CD14-positive monocyte (primary cell): Measurements from ENCODE around the gene SMURF1. TPM values are rescaled to one million over a fixed set of nuclear protein-coding genes. Genes with fewer than 3 reads are reported as not detected.

Experiments
- DNase-seq, 3 donors: peaks; one replicate each; pipeline ENCODE4 v3.0.0-alpha.2; 2011 to 2022
- H2AFZ ChIP-seq: 2 replicates; pipeline ENCODE4 v1.6.0; 2012; ENCODE audit warnings: mild to moderate bottlenecking, low read depth, low read length, inconsistent platforms; ENCODE audit not compliant: insufficient read depth, poor library complexity, severe bottlenecking
- H3K27ac ChIP-seq, 2 donors: 1 replicate in 1 of 2; 2 replicates in 1 of 2; pipeline ENCODE4 v1.5.1; 2012 to 2013; ENCODE audit warnings: low read length in 2 of 2, control low read depth in 1 of 2, inconsistent platforms in 1 of 2, low read depth in 1 of 2, mild to moderate bottlenecking in 1 of 2
- H3K27me3 ChIP-seq, 2 donors: one replicate each; pipeline versions ENCODE4 v1.6.0 to v1.6.1; 2011 to 2013; ENCODE audit warnings: low read length in 2 of 2; ENCODE audit not compliant: control insufficient read depth in 2 of 2, insufficient read depth in 2 of 2
- H3K36me3 ChIP-seq, 2 donors: replicated peaks in 1 of 2; 1 replicate in 1 of 2; 2 replicates in 1 of 2; pipeline versions ENCODE4 v1.5.1 to v1.6.1; 2012 to 2013; ENCODE audit warnings: low read length in 2 of 2, control low read depth in 1 of 2, inconsistent platforms in 1 of 2, mild to moderate bottlenecking in 1 of 2; ENCODE audit not compliant: insufficient read depth in 2 of 2, control insufficient read depth in 1 of 2
- H3K4me1 ChIP-seq, 2 donors: 1 replicate in 1 of 2; 2 replicates in 1 of 2; pipeline versions ENCODE4 v1.5.1 to v1.6.1; 2012 to 2013; ENCODE audit warnings: low read length in 2 of 2, control low read depth in 1 of 2, inconsistent platforms in 1 of 2, mild to moderate bottlenecking in 1 of 2, moderate library complexity in 1 of 2; ENCODE audit not compliant: insufficient read depth in 2 of 2, control insufficient read depth in 1 of 2
- H3K4me2 ChIP-seq: replicated peaks from 2 replicates; pipeline ENCODE3; 2012; ENCODE audit warnings: low read length, moderate library complexity, mild to moderate bottlenecking; ENCODE audit not compliant: poor library complexity, severe bottlenecking; ENCODE audit errors: extremely low read depth
- H3K4me3 ChIP-seq, 3 experiments: fragments of 200-600 bp in 1 of 3; sonication (generic) in 1 of 3; replicated peaks in 1 of 3; 1 replicate in 2 of 3; 2 replicates in 1 of 3; pipeline ENCODE4 v1.5.1; 2011 to 2013; ENCODE audit warnings: low read length in 3 of 3, mild to moderate bottlenecking in 3 of 3, control low read depth in 2 of 3, low read depth in 2 of 3, inconsistent platforms in 1 of 3, moderate library complexity in 1 of 3
- H3K79me2 ChIP-seq: 2 replicates; pipeline ENCODE4 v1.6.0; 2012; ENCODE audit warnings: mild to moderate bottlenecking, control low read depth, inconsistent platforms, low read length, moderate library complexity; ENCODE audit not compliant: insufficient read depth
- H3K9ac ChIP-seq: 2 replicates; pipeline ENCODE4 v1.6.0; 2017; ENCODE audit warnings: low read length, mild to moderate bottlenecking; ENCODE audit not compliant: insufficient read depth, poor library complexity, severe bottlenecking
- H3K9me3 ChIP-seq, 2 donors: replicated peaks in 1 of 2; 1 replicate in 1 of 2; 2 replicates in 1 of 2; pipeline versions ENCODE4 v1.5.1 to v1.6.1; 2012 to 2013; ENCODE audit warnings: low read length in 2 of 2, control low read depth in 1 of 2; ENCODE audit not compliant: control insufficient read depth in 1 of 2, insufficient read depth in 1 of 2
- H4K20me1 ChIP-seq: 2 replicates; pipeline ENCODE4 v1.6.0; 2012; ENCODE audit warnings: mild to moderate bottlenecking, low read length, control low read depth, moderate library complexity; ENCODE audit not compliant: insufficient read depth
- H3K27ac Mint-ChIP-seq, 7 donors: one replicate each; pipeline ENCODE4 v1.8.0; 2020; ENCODE audit warnings: mild to moderate bottlenecking in 7 of 7, mixed read lengths in 7 of 7, moderate library complexity in 6 of 7, inconsistent platforms in 2 of 7
- H3K27me3 Mint-ChIP-seq, 3 donors: one replicate each; pipeline ENCODE4 v1.8.0; 2021 to 2022; ENCODE audit warnings: low read depth in 3 of 3, mild to moderate bottlenecking in 3 of 3, mixed read lengths in 3 of 3, moderate library complexity in 3 of 3, inconsistent platforms in 1 of 3
- H3K36me3 Mint-ChIP-seq, 2 donors: one replicate each; pipeline ENCODE4 v1.8.0; 2020; ENCODE audit warnings: mixed read lengths in 2 of 2, inconsistent platforms in 1 of 2, mild to moderate bottlenecking in 1 of 2
- H3K4me1 Mint-ChIP-seq: one replicate; pipeline ENCODE4 v1.8.0; 2020; ENCODE audit warnings: mild to moderate bottlenecking, mixed read lengths
- H3K4me3 Mint-ChIP-seq, 2 donors: one replicate each; pipeline ENCODE4 v1.8.0; 2020; ENCODE audit warnings: mild to moderate bottlenecking in 2 of 2, mixed read lengths in 2 of 2, moderate library complexity in 1 of 2
- H3K9me3 Mint-ChIP-seq, 7 donors: one replicate each; pipeline ENCODE4 v1.8.0; 2020 to 2022; ENCODE audit warnings: mixed read lengths in 7 of 7, mild to moderate bottlenecking in 6 of 7, moderate library complexity in 6 of 7, inconsistent platforms in 2 of 7
- WGBS: methylation state at CpG from one replicate; pipeline ENCODE4 v1.1.5; 2013; ENCODE audit warnings: missing lambda C conversion rate; ENCODE audit not compliant: insufficient coverage; 5-methylcytosine and 5-hydroxymethylcytosine counted together
- intact Hi-C, 2 donors: fragments of 100-400 bp; cut with micrococcal nuclease; formaldehyde crosslinking; loops; one replicate each; pipeline versions ENCODE4 v1.15.0 to v1.15.1; 2023
- polyA plus RNA-seq, 3 donors: library from polyadenylated mRNA; depleted of rRNA in 1 of 3; unstranded in 2 of 3; stranded (reverse) in 1 of 3; fragments of 300-500 nt in 2 of 3; fragments of >200 nt in 1 of 3; fragmentation: Illumina TruSeq in 2 of 3; gene quantifications; 1 replicate in 2 of 3; 2 replicates in 1 of 3; pipeline ENCODE4 v1.2.3, GENCODE V29; 2012 to 2021
- TF ChIP-seq, protein P1 (sequence below): fragments of 200-600 bp; IDR thresholded peaks from one replicate; pipeline ENCODE4 v1.8.0; 2022; ENCODE audit warnings: antibody characterized with exemption, mild to moderate bottlenecking

Gene SMURF1
- polyA plus RNA-seq, 3 donors, result 0.48 to 15.8 (median 1.6) TPM

- DNase-seq, result no peak
- Histone ChIP-seq H3K36me3 (no peaks in the 10 kb centered on the region), H3K27ac (no peak overlapping the region), H4K20me1 (no peaks in the 10 kb centered on the region), H3K9ac (no peak overlapping the region), H3K9me3 (no peaks in the 10 kb centered on the region), H3K4me3 (no peak overlapping the region), H3K27me3 (no peaks in the 10 kb centered on the region), H3K79me2 (no peaks in the 10 kb centered on the region), H3K4me2 (no peak overlapping the region), H3K4me1 (peaks cover 16 to 17% of the 10 kb centered on the region in 2 donors), H2AFZ (no peak overlapping the region)
- H3K4me1 Mint-ChIP-seq, result peaks cover 17% of the 10 kb centered on the region
- TF ChIP-seq, protein P1, sequence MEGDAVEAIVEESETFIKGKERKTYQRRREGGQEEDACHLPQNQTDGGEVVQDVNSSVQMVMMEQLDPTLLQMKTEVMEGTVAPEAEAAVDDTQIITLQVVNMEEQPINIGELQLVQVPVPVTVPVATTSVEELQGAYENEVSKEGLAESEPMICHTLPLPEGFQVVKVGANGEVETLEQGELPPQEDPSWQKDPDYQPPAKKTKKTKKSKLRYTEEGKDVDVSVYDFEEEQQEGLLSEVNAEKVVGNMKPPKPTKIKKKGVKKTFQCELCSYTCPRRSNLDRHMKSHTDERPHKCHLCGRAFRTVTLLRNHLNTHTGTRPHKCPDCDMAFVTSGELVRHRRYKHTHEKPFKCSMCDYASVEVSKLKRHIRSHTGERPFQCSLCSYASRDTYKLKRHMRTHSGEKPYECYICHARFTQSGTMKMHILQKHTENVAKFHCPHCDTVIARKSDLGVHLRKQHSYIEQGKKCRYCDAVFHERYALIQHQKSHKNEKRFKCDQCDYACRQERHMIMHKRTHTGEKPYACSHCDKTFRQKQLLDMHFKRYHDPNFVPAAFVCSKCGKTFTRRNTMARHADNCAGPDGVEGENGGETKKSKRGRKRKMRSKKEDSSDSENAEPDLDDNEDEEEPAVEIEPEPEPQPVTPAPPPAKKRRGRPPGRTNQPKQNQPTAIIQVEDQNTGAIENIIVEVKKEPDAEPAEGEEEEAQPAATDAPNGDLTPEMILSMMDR, result no peak
- intact Hi-C loops, result no loop called here
- H3K27ac Mint-ChIP-seq, result no peak overlapping the region
- no peak overlapping the region for H3K4me3 Mint-ChIP-seq
- peaks cover 0 to 2% (median 0%) of the 10 kb centered on the region in 7 donors for H3K9me3 Mint-ChIP-seq
- no peaks in the 10 kb centered on the region for H3K36me3 Mint-ChIP-seq
- H3K27me3 Mint-ChIP-seq, result peaks cover 0 to 3% (median 1%) of the 10 kb centered on the region in 3 donors
Observed at GRCh38 chr7:99156649-99157048, 12.7 kb upstream of the SMURF1 start.

DNA sequence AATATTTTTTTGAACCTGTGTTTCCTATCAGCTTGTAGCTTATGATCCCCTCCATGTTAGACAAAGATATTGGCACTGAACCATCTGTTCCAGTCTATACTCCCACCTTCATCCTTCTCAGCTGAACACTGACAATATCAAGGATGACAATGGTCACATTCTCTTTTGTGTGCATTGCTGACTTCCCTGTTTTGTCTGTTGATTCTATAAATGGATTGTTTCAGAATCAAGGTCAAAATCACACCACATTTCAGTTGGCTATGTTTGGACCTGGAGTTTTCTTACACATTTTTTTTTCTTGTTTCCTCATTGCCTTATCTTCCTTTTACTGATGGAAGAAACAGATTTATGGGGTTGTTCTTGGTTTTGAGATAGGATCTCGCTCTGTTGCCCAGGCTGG lies 11.3 kb upstream of the SMURF1 start:
- H3K27me3 Mint-ChIP-seq, result peaks cover 0 to 1% (median 0%) of the 10 kb centered on the region in 3 donors
- Histone ChIP-seq H3K9me3 (no peaks in the 10 kb centered on the region), H3K4me1 (peaks cover 16 to 17% of the 10 kb centered on the region in 2 donors), H3K36me3 (no peaks in the 10 kb centered on the region), H3K79me2 (no peaks in the 10 kb centered on the region), H2AFZ (peak overlapping the region; percentile 43), H3K27ac (peak overlapping the region; percentile 56), H3K27me3 (no peaks in the 10 kb centered on the region), H3K4me2 (peak overlapping the region; percentile 33), H3K9ac (no peak overlapping the region), H4K20me1 (no peaks in the 10 kb centered on the region), H3K4me3 (peak overlapping the region in 1 of 3 experiments; percentile 31)
- no peaks in the 10 kb centered on the region for H3K36me3 Mint-ChIP-seq
- peaks cover 17% of the 10 kb centered on the region for H3K4me1 Mint-ChIP-seq
- peak overlapping the region; percentile 50 to 90 (median 78) for H3K27ac Mint-ChIP-seq
- no CpG with 5 or more reads among the region's 1 CpG for WGBS
- peak; percentile 8 to 27 (median 13) for DNase-seq
- peak overlapping the region; percentile 40 to 58 for H3K4me3 Mint-ChIP-seq
- TF ChIP-seq, protein P1, result no peak
- intact Hi-C loops, result no loop called here
- H3K9me3 Mint-ChIP-seq, result peaks cover 0 to 3% (median 0%) of the 10 kb centered on the region in 7 donors
